Measurements from ENCODE around the gene SLITRK4.

DNA sequence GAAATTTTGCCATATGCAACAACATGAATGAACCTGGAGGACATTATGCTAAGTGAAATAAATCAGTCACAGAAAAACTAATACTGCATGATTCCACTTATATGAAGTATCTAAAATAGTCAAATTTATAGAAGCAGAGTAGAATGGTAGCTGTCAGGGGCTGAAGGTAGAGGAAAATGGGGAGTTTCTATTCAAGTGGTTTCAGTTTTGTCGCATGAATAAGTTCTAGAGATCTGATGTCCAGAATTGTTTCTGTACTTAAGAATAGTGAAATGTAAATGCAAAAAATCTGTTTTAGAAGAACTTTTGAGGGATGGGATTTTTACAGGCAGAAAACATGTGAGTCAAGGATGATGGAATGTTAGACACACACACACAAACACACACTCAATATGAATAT, 34.1 kb downstream of the SLITRK4 start:
- no peak for TF ChIP-seq EZH2 (IDR thresholded peaks at IDR 0.05; ENCODE audit: borderline replicate concordance, low read length)
- TF ChIP-seq, protein P1, sequence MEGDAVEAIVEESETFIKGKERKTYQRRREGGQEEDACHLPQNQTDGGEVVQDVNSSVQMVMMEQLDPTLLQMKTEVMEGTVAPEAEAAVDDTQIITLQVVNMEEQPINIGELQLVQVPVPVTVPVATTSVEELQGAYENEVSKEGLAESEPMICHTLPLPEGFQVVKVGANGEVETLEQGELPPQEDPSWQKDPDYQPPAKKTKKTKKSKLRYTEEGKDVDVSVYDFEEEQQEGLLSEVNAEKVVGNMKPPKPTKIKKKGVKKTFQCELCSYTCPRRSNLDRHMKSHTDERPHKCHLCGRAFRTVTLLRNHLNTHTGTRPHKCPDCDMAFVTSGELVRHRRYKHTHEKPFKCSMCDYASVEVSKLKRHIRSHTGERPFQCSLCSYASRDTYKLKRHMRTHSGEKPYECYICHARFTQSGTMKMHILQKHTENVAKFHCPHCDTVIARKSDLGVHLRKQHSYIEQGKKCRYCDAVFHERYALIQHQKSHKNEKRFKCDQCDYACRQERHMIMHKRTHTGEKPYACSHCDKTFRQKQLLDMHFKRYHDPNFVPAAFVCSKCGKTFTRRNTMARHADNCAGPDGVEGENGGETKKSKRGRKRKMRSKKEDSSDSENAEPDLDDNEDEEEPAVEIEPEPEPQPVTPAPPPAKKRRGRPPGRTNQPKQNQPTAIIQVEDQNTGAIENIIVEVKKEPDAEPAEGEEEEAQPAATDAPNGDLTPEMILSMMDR (IDR thresholded peaks at IDR 0.05; ENCODE audit: low read length) = no peak
